Skin epidermis (tissue), 12 donors: ENCODE results near the gene CNN1.
"Not testable (repeated sequence)": the region's sequence is repeated elsewhere in the genome, so short reads cannot be mapped to it uniquely, and the experiment has no call there.

Experiments
- H3K27ac ChIP-seq, 21 experiments: fragments of 200-600 bp; sonication (generic) in 11 of 21; one replicate each; pipeline ENCODE4 v1.5.0; 2020; ENCODE audit warnings: mild to moderate bottlenecking in 3 of 21, inconsistent platforms in 2 of 21, moderate library complexity in 2 of 21
- H3K4me3 ChIP-seq, 7 experiments: fragments of 200-600 bp; sonication (generic) in 2 of 7; one replicate each; pipeline ENCODE4 v1.5.0; 2020; ENCODE audit warnings: inconsistent platforms in 2 of 7, mild to moderate bottlenecking in 2 of 7, moderate library complexity in 1 of 7

CNN1 gene

GRCh38 chr19:11587975-11588631, 49.5 kb downstream of the CNN1 start:
- Histone ChIP-seq H3K27ac (no peak overlapping the region), H3K4me3 (no peak overlapping the region)

- H3K4me3 ChIP-seq = no peak overlapping the region
These were observed 55.4 kb downstream of the CNN1 start for GRCh38 chr19:11594084-11594483.

GRCh38 chr19:11596156-11596555, 57.5 kb downstream of the CNN1 start:
- no peak overlapping the region for H3K4me3 ChIP-seq
- H3K27ac ChIP-seq = peak overlapping the region in 3 of 21 experiments; percentile 89 to 95 (median 93)

More at GRCh38 chr19:11594084-11594483, 55.4 kb downstream of the CNN1 start:
- no peak overlapping the region for H3K27ac ChIP-seq

- H3K4me3 ChIP-seq = peak within 1 kb of the TSS; percentile 77 to 97 (median 92)
- peak within 1 kb of the TSS; percentile 68 to 98 (median 92) for H3K27ac ChIP-seq
These were observed 58.8 kb downstream of the CNN1 start, which contains the start of gene ZNF627 for GRCh38 chr19:11597202-11598102. Gene ZNF627 (plus strand): TSS chr19:11597483. CDS start chr19:11597628, 145 bp downstream.

GRCh38 chr19:11598103-11598483, 59.4 kb downstream of the CNN1 start:
- peak overlapping the region; percentile 77 to 97 (median 92) for H3K4me3 ChIP-seq
- H3K27ac ChIP-seq = peak overlapping the region in 17 of 21 experiments; percentile 81 to 98 (median 93)

GRCh38 chr19:11598746-11599145, 60.1 kb downstream of the CNN1 start:
- Histone ChIP-seq H3K27ac (no peak overlapping the region), H3K4me3 (no peak overlapping the region)

- H3K27ac ChIP-seq, H3K4me3 ChIP-seq: not testable (repeated sequence)
These were observed 61.1 kb downstream of the CNN1 start for GRCh38 chr19:11599704-11600103.
